GM18909 (cell line): ENCODE measurements around the gene ATF5.
"Not testable (repeated sequence)": the region's sequence is repeated elsewhere in the genome, so short reads cannot be mapped to it uniquely, and the experiment has no call there.

Source experiments
- ATAC-seq: cut with Tn5 transposase; IDR thresholded peaks from one replicate; pipeline ENCODE4 v1.9.1; 2021; ENCODE audit warnings: mild to moderate bottlenecking; ENCODE audit not compliant: unreplicated experiment, poor library complexity

Gene ATF5

DNA sequence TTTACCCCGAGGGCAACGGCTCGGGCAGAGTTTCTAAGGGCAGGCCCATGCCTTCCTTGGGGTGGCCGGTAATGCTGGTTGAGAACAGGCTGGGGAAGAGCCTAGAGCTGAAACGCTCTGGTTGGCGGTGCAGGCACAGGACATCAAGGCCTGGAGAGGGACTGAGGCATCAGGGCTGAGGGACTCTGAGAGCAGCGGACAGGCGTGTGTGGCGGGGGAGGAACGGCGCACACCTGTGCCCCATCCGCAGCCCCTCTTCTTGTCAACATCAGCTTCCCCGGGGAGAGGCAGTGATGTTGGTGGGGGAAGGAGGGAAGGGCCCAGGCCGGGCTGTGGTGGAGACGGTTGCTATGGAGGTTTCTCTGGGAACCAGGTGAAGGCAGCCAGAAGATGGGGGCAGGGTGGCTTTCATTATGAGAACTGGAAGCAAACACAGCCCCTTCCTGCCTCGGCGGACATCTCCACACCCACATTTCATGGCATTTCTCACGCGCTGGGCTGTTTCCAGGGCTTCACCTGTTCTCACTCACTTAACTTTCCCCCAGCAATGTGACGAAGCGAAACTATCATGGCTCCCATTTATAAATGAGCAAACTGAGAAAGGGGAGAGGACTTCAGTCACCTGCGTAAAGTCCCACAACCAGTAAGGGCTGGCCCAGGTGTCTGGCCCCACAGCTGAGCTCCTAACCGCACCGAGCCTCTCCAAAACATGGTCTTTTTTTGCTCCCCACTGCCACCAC lies 8.2 kb upstream of the ATF5 start:
- no peak for ATAC-seq

DNA sequence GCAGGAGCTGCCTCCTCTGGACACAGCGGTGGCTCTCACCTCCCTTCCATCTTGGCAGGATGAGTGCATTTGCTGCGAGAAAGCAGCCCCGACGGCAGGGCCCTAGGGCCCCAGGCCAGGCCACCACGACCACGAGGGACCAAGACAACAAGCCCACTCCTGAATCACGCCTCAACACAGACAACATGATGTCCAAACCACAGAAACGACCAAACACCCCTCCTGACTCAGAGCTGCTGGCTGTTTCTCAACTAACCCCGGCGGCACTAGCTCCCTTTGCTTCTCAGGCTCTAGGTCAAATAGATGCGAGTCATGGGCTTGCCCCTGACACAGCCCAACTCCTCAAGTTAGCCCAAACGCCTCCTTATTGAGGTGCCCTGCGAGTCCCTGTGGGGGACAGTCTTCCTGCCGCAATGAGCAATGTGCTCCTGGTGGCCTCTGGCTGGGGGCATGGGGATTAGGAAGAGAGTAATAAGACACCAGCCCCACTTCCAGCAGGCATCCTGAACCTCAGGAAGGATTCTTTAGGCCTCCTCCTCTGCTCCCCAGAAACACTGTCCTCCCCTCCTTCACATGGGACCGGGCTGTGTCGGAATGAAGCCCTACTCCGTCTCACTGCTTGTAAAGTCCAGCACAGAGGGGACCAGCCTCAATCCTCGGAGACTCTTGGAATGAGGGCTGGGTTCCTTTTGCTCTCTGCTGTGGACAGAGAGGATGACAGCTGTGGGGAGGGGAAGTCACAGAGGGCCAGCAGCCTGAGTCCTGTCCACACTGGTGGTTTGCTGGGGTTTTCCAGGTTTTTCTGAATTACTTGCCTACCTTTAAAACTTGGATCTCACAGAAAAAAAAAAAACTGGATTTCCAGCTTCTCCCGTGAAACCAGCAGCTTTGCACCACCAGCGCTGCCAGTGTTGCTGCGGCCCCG lies 6.9 kb upstream of the ATF5 start:
- ATAC-seq: no peak

DNA sequence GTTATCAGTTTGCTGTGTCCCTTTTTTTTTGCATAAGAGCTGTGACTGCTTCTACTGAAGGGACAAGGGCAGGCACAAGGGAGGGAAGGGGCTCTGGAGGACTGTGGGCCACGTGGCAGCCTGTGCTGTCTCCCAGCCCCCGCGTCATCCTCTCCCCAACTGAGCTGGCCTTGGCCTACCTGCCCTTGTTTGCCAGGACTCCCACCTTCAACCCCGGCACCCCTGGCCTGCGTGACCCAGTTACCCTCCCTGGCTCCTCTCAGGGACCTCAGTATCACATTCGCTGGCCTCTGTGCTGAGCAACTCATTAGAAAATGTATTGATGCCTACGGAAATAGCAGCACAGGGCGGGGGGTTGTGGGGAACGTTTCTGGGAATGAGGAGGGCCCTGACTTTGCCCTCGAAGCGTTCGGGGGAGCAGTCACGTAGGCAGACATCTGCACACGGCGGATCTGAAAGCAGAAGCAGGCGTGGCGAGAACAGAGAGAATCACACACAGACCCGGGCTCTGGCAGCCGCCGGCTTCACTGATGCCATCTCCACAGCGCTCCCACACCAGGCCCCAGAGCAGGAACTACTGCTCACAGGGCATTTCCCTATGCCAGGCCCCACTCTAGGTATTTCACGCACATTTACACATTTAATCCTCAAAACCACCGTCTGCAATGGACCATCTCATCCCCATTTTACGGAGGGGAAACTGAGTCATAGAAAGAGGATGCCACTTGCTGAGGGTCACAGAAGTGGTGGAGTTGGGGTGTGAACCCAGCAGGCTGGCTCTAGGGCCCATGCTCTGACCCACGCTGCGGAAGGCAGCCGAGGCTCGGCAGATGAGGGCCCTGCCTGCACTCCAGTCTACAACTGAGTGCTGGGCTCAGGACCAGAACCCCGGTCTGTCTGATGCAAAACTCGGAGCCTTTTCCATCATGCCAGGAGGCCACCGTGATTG lies 5.7 kb upstream of the ATF5 start:
- ATAC-seq: no peak

DNA sequence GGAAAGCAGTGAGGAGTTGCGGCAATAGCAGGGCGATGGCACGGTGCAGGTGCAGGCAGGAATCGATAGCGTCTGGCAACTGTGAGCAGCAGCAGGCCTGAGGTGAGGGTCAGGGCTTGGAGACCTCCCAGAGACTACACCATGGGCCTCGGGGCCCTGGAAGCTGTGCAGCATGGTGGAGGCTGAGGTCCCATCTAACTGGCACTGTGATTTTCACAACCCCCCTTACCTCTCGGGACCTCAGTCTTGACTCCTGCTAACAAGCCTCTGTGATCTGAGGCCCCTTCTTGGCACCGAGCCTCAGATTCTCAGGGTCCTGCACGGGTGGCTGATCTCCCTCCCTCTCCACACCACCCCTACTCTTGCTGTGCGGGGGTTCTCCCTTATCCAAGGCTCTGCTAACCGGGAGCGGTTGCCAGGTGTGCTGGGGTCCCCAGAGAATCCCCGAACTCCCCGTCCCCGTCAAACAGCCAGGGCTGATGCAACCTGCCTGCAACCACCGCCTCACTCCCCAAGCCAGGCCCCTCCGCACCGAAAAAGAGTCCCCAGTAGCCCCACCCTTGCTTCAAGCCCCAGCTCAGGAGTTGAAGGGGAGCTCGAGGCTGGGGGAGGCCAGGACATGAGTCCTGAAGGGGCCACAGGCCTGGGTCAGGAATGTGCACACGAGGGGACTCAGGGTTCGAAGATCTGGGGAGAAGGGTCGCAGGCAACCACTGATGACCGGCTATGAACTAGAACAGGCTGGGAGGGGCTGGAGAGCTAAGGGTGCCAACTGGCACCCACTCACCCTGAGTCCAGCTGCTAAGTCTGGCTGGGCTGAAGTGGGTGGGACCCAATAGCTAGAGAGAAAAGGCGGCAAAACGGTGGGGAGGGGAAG lies 4.8 kb upstream of the ATF5 start:
- no peak for ATAC-seq

DNA sequence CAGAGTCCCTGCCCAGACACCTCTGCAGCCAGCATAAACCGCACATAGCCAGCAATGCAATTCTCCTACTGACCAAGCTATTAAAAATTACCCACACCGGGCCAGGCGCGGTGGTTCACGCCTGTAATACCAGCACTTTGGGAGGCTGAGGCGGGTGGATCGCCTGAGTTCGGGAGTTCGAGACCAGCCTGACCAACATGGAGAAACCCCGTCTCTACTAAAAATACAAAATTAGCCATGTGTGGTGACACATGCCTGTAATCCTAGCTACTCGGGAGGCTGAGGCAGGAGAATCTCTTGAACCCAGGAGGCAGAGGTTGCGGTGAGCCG lies 4.2 kb upstream of the ATF5 start:
- ATAC-seq: not testable (repeated sequence)

DNA sequence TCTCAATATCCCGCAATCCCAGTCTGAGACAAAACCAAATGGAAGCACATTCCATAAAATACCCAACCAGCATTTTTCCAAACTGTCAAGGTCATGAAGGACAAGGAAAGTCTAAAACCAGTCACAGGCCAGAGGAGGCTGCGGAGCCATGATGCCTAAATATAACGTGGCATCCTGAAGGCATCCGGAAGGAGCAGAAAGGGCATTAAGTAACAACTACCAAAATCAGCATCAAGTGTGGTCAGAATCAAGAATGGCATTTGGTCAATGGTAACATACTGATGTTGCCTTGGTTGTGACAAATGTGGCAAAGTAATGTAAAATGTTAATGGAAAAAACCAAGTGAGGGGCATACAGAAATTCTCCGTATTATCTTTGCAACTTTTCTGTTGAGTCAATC lies 3.5 kb upstream of the ATF5 start:
- ATAC-seq: no peak

DNA sequence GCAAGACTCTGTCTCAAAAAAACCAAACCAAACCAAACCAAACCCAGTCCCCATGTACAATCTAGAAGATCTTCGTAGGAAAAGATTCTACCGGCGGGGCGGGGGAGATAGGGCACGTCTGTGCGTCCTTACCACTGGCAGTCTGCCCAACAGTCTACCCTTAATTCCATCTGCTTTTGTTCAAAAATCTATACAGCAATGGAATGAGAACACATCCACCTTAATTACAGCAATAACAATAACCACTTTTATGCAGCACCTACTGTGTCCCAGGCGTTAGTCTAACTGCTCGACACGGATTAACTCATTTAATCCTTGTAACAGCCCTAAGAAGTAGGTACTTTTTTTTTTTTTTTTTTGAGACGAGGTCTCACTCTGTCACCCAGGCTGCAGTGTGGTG lies 2.5 kb upstream of the ATF5 start:
- ATAC-seq: no peak

DNA sequence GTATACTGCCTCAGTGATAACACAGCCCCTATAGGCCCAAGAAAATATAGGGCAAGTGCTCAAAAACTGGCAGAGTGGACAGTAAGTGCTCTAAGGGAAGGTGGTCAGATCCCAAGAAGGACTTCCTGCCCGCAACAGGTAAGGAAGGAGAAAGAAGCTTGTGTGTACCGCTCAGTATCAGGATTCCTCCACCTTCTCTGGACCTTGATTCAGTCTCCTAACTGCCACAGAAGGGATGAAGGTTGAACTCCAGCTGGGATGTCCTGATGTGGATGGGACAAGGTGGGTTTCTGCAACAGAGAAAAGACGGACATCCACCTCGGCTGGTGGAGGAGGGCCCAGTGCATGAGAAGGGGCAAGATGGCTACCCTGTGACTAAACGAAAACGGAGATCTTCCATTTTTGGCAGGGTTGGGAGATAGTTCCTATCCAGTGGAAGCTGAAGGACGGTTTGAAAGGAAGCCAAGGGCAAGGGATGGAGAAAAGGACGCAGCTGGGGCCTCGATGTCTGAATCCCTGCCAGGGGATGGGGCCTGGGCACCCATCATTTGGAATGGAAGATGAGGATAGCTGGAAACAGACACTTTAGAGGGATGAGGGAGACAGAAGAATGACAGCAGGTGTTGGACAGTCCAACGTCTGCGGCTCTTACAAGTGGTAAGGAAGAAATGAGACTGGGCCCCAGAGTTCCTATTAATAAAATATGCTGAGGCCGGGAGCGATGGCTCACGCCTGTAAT lies 1.3 kb upstream of the ATF5 start:
- ATAC-seq: no peak

DNA sequence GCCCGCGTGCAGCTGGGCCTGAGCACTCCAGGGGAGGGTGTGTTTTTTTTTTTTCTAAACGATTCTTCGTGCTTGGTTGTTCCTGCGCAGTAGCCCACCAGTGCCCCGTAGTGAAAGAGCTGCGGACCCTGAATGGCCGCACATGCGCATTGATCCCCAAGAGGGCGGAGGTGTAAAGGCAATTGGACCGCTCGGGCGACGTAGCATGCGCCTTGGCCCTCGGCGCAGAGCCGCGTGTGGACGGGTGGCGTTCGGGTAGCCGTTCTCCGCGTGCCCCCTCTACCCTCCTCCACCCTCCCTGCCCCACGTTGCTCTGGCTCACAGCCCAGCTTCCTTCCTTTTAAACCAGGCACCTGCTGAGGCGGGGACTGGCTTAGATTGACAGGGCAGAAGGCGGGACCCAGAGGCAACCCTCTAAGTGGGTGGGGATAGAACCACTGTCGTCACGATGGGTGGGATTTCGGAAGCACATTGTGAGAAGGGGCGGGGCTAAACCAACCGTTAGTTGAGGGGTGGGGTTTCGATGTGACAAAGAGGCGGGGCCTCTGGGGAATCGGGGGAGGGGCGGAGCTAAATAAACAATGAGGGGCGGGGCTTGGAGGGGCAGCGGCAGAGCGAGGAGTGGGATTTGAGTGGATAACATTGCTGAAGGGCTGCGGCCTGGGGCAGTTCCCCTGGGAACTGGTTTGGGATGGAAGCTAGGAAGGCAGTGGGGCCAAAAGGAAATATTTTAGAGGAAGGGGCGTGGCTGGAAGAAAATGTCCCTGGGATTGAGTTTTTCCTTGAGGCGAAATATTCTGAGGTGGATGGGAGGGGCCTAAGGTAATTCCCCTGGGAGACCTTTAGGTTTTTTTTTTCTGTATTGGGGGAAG lies 842 bp downstream of the ATF5 start:
- ATAC-seq: peak; percentile 74

DNA sequence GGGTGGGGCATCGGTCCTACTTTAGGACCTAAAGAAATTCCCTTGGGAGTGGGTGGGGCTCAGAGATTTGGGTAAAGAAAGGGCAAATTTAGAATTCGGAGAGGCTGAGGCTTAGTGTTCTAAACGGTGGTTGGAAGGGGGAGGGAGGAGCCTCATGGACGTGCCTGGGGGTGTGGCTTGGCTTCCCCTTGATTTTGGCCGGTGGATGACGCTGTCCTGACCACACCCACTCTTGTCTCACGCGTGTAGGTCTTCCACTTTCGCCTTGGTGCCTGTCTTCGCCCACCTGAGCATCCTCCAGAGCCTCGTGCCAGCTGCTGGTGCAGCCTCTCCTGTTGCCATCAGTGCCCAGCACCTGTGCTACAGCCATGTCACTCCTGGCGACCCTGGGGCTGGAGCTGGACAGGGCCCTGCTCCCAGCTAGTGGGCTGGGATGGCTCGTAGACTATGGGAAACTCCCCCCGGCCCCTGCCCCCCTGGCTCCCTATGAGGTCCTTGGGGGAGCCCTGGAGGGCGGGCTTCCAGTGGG lies 1.5 kb downstream of the ATF5 start:
- ATAC-seq: no peak

DNA sequence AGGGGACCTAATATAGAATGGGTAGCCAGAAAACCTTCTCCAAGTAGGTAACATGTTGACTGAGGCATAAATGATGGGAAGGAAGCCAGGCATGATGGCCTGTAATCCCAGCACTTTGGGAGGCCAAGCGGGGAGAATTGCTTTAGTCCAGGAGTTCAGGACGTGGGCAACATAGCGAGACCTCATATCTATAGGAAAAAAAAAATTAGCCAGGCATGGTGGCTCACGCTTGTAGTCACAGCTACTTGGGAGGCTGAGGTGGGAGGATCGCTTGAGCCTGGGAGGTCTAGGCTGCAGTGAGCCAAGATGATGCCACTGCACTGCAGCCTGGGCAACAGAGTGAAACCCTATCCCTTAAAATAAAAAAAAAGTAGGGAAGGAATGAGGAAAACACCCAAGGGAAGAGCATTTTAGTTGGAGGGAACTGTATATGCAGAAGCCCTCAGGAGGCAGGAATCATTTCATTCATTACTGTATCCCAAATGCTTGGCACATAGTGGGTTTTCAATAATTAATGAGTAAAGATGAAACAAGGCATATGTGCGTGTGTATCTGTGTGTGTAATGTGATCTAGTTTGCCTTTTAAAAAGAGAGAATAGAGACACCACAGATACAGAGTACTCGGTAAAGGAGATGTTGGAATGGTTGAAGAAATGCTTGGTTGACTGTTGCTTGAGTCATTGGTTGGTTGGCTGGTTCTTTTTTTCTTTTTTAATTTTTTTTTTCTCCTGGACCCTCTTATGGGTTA lies 2.5 kb downstream of the ATF5 start:
- ATAC-seq: no peak

DNA sequence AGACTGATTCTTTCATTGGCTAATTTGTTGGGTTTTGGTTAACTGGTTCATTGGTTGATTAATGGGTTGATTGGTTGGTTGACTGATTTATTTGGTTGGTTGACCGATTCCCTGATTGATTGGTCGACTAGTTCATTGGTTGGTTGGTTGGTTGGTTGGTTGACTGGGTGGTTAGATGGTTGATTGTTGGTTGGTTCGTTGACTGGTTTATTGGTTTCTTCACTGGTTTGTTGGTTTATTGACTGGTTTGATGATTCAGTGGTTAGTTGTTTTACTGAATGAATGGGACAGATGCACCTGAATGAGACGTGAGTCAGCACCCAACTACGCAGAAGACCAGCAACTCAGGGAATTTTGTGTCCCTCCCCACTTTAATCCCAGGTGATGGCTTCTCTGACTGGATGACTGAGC lies 3.0 kb downstream of the ATF5 start:
- no peak for ATAC-seq

DNA sequence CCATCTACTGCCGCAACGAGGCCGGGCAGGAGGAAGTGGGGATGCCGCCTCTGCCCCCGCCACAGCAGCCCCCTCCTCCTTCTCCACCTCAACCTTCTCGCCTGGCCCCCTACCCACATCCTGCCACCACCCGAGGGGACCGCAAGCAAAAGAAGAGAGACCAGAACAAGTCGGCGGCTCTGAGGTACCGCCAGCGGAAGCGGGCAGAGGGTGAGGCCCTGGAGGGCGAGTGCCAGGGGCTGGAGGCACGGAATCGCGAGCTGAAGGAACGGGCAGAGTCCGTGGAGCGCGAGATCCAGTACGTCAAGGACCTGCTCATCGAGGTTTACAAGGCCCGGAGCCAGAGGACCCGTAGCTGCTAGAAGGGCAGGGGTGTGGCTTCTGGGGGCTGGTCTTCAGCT lies 3.7 kb downstream of the ATF5 start:
- no peak for ATAC-seq

DNA sequence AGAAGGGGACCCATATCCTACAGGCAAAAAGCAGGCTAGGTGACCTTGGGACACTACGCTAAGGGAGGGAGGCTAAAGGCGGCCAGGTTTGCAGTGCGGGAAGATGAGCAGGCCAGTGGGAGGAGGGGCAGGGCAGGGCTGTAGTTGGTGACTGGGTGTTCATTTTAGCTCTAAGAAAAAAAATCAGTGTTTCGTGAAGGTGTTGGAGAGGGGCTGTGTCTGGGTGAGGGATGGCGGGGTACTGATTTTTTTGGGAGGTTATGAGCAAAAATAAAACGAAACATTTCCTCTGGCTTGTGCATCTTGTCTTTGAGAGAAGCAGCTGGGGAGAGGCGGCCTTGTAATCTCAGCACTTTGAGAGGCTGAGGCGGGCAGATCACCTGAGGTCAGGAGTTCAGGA lies 4.6 kb downstream of the ATF5 start:
- ATAC-seq: no peak

DNA sequence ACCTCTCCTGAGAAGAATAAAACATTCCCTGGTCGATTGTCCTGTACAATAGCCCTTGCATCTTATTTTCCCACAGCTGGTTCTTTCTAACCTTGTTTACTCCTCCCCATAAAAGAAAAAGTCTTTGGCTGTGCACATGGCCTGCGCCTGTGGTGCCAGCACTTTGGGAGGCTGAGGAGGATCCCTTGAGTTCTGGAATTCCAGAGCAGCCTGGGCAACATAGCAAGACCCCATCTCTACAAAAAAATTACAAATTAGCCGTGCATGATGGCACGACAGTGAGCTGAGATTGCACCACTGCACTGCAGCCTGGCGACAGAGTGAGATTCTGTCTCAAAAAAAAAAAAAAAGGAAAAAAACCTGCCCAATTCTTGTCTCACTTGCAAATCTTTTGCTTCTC lies 7.5 kb downstream of the ATF5 start:
- ATAC-seq: no peak

DNA sequence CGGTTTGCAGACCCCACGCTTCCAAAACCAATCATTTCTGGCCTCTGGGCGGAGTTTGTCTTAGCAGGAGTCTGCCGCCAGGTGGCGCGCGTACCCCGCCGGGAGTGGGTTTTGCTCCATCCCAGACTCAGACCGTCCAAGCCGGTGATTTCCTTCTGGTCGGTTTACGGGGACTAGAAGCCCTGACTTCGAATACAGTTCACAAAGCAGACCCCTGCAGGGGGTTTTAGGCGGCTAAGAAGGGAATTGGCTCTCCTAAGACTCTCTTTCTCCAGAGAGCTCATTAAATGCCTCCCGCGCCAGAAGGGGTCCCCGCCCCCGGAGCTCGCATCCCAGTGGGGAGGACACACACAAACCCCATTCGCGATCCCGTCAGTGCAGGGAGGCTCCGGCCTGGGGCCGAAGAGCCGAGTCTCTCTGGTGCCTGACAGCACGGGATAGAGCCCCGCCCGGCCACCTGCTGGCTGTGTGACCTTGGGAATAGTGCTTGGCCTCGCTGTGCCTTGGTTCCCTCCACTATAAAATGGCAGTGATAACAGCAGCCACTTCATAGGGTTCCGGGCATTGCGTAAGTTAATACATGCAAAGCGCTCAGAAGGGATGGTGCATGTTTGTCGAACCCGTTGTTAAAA lies 8.9 kb downstream of the ATF5 start:
- no peak for ATAC-seq

DNA sequence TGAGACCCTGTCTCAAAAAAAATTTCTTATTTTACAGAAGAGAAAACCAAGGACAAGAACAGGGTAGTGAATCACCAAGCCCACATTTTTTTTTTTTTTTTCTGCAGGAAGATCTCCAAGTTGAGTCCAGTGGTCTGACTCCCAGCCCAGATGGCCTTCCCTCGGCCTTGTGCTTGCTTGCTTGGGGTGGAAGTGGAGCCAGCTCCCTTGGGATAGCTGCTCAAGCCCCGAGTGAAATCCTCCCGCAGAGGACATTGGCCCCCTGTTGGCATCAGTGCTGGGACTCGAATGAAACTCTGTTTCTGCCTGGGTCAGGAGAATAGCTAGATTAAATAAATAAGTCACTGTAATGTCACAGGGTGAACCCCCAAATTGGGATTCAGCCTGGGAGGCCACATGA lies 9.7 kb downstream of the ATF5 start:
- ATAC-seq: no peak
